Body of pancreas (tissue), 4 donors: ENCODE results near the gene HCAR2.

Source experiments
- POLR2A ChIP-seq, 3 donors: fragments of 450-650 bp; IDR thresholded peaks; one replicate each; pipeline ENCODE4 v1.6.1; 2016; ENCODE audit warnings: antibody characterized with exemption in 3 of 3, mild to moderate bottlenecking in 2 of 3
- TF ChIP-seq, protein P1 (sequence below), 7 experiments: fragments of 450-650 bp in 4 of 7; fragments of 200-600 bp in 3 of 7; sonication (generic) in 3 of 7; IDR thresholded peaks; one replicate each; pipeline ENCODE4 v1.5.1; 2016 to 2019; ENCODE audit warnings: antibody characterized with exemption in 7 of 7

- TF ChIP-seq, protein P1, sequence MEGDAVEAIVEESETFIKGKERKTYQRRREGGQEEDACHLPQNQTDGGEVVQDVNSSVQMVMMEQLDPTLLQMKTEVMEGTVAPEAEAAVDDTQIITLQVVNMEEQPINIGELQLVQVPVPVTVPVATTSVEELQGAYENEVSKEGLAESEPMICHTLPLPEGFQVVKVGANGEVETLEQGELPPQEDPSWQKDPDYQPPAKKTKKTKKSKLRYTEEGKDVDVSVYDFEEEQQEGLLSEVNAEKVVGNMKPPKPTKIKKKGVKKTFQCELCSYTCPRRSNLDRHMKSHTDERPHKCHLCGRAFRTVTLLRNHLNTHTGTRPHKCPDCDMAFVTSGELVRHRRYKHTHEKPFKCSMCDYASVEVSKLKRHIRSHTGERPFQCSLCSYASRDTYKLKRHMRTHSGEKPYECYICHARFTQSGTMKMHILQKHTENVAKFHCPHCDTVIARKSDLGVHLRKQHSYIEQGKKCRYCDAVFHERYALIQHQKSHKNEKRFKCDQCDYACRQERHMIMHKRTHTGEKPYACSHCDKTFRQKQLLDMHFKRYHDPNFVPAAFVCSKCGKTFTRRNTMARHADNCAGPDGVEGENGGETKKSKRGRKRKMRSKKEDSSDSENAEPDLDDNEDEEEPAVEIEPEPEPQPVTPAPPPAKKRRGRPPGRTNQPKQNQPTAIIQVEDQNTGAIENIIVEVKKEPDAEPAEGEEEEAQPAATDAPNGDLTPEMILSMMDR (IDR thresholded peaks at IDR 0.05) = no peak
- no peak for TF ChIP-seq POLR2A (IDR thresholded peaks at IDR 0.05)
Observed at GRCh38 chr12:122747224-122748135, 44.3 kb upstream of the HCAR2 start.
